Esophagus muscularis mucosa (tissue), 4 donors: ENCODE measurements around the gene GNS. TPM values are rescaled to one million over a fixed set of nuclear protein-coding genes. Genes with fewer than 3 reads are reported as not detected.
"Not testable (repeated sequence)": the region's sequence is repeated elsewhere in the genome, so short reads cannot be mapped to it uniquely, and the experiment has no call there.

Experiments
- DNase-seq: peaks from one replicate; pipeline ENCODE4 v3.0.0-alpha.2; 2017; ENCODE audit errors: extremely low spot score
- H3K27ac ChIP-seq, 4 donors: fragments of 200-600 bp; sonication (generic); replicated peaks in 1 of 4; 1 replicate in 3 of 4; 2 replicates in 1 of 4; pipeline ENCODE4 v1.5.1; 2016 to 2019; ENCODE audit warnings: mild to moderate bottlenecking in 1 of 4
- H3K27me3 ChIP-seq, 4 donors: fragments of 200-600 bp; sonication (generic); one replicate each; pipeline versions ENCODE4 v1.5.1 to v1.6.0; 2016 to 2019
- H3K36me3 ChIP-seq, 4 donors: fragments of 200-600 bp; sonication (generic); one replicate each; pipeline ENCODE4 v1.5.1; 2016 to 2019
- H3K4me1 ChIP-seq, 4 donors: fragments of 200-600 bp; sonication (generic); one replicate each; pipeline ENCODE4 v1.5.1; 2016 to 2019
- H3K4me3 ChIP-seq, 4 donors: fragments of 200-600 bp; sonication (generic); 1 replicate in 2 of 4; 2 replicates in 2 of 4; pipeline ENCODE4 v1.5.1; 2016 to 2019; ENCODE audit warnings: mild to moderate bottlenecking in 4 of 4, moderate library complexity in 1 of 4
- H3K9me3 ChIP-seq, 4 donors: fragments of 200-600 bp; sonication (generic); 1 replicate in 3 of 4; 2 replicates in 1 of 4; pipeline ENCODE4 v1.5.1; 2016 to 2019
- CTCF ChIP-seq, 3 experiments: fragments of 200-600 bp in 2 of 3; fragments of 450-650 bp in 1 of 3; sonication (generic) in 2 of 3; IDR thresholded peaks; one replicate each; pipeline ENCODE4 v1.5.1; 2017 to 2019; ENCODE audit warnings: antibody characterized with exemption in 3 of 3, mild to moderate bottlenecking in 2 of 3, moderate library complexity in 1 of 3
- EP300 ChIP-seq: sonication (generic); formaldehyde crosslinking; IDR thresholded peaks from one replicate; pipeline ENCODE4 v1.6.1; 2017; ENCODE audit warnings: antibody characterized with exemption
- POLR2A ChIP-seq: fragments of 450-650 bp; IDR thresholded peaks from one replicate; pipeline ENCODE4 v1.6.1; 2017; ENCODE audit warnings: antibody characterized with exemption, moderate library complexity, mild to moderate bottlenecking, low read depth
- POLR2AphosphoS5 ChIP-seq, 2 donors: sonication (generic); formaldehyde crosslinking; IDR thresholded peaks; one replicate each; pipeline ENCODE4 v1.6.1; 2017; ENCODE audit warnings: antibody characterized with exemption in 2 of 2
- WGBS: methylation state at CpG from one replicate; pipeline ENCODE4 v1.1.5; 2018; 5-methylcytosine and 5-hydroxymethylcytosine counted together
- intact Hi-C: fragments of 100-400 bp; cut with DNase I; formaldehyde crosslinking; loops from one replicate; pipeline ENCODE4 v1.15.1; 2023
- total RNA-seq, 4 donors: library from RNA; depleted of rRNA; stranded (reverse); fragments of >200 nt; gene quantifications; one replicate each; pipeline versions ENCODE4 v1.1.0 to v1.2.1, GENCODE V29; 2016

Gene GNS
- total RNA-seq, 4 donors from 2014 or later = 71.0 to 92.9 (median 89.9) TPM

- WGBS = 40% methylated on average over 8 of the region's 8 CpGs
- H3K36me3 ChIP-seq, H3K4me1 ChIP-seq, intact Hi-C loops, H3K27ac ChIP-seq, H3K9me3 ChIP-seq, DNase-seq, H3K4me3 ChIP-seq: not testable (repeated sequence)
- peak; percentile 61 to 77 (median 70) for TF ChIP-seq CTCF (IDR thresholded peaks at IDR 0.05)
- H3K27me3 ChIP-seq = peaks cover 0 to 17% (median 0%) of the 10 kb centered on the region in 4 donors
Measured at GRCh38 chr12:64802180-64802775, 43.1 kb upstream of the GNS start.

GRCh38 chr12:64801381-64801780, 42.2 kb upstream of the GNS start:
- DNase-seq = no peak
- peaks cover 0 to 17% (median 0%) of the 10 kb centered on the region in 4 donors for H3K27me3 ChIP-seq
- 70% methylated on average over 2 of the region's 2 CpGs for WGBS
- no peaks in the 10 kb centered on the region for H3K4me1 ChIP-seq
- no peak overlapping the region for H3K27ac ChIP-seq
- intact Hi-C loops = no loop called here
- no peaks in the 10 kb centered on the region for H3K9me3 ChIP-seq
- TF ChIP-seq EP300 (no peak), POLR2AphosphoS5 (IDR thresholded peaks at IDR 0.05) (no peak), CTCF (IDR thresholded peaks at IDR 0.05) (no peak), POLR2A (no peak)
- no peaks in the 10 kb centered on the region for H3K36me3 ChIP-seq
- no peak overlapping the region for H3K4me3 ChIP-seq

GRCh38 chr12:64800640-64801039, 41.4 kb upstream of the GNS start:
- H3K36me3 ChIP-seq = no peaks in the 10 kb centered on the region
- no peaks in the 10 kb centered on the region for H3K9me3 ChIP-seq
- peaks cover 0 to 17% (median 0%) of the 10 kb centered on the region in 4 donors for H3K27me3 ChIP-seq
- no peak for TF ChIP-seq POLR2AphosphoS5 (IDR thresholded peaks at IDR 0.05)
- TF ChIP-seq POLR2A = no peak
- TF ChIP-seq CTCF (IDR thresholded peaks at IDR 0.05) = no peak
- TF ChIP-seq EP300 = no peak
- no peak for DNase-seq
- no peak overlapping the region for H3K4me3 ChIP-seq
- 77% methylated on average over 5 of the region's 5 CpGs for WGBS
- intact Hi-C loops = no loop called here
- no peak overlapping the region for H3K27ac ChIP-seq
- H3K4me1 ChIP-seq = no peaks in the 10 kb centered on the region

- Histone ChIP-seq H3K4me1 (no peaks in the 10 kb centered on the region), H3K9me3 (no peaks in the 10 kb centered on the region), H3K27ac (no peak overlapping the region), H3K27me3 (peaks cover 0 to 7% (median 0%) of the 10 kb centered on the region in 4 donors), H3K36me3 (no peaks in the 10 kb centered on the region), H3K4me3 (no peak overlapping the region)
- no peak for DNase-seq
- TF ChIP-seq POLR2A (no peak), POLR2AphosphoS5 (IDR thresholded peaks at IDR 0.05) (no peak), CTCF (IDR thresholded peaks at IDR 0.05) (no peak)
- intact Hi-C loops = no loop called here
Measured at GRCh38 chr12:64798165-64798564, 39.0 kb upstream of the GNS start.

- no peaks in the 10 kb centered on the region for H3K36me3 ChIP-seq
- H3K27me3 ChIP-seq = peaks cover 0 to 7% (median 0%) of the 10 kb centered on the region in 4 donors
- no peaks in the 10 kb centered on the region for H3K9me3 ChIP-seq
- H3K4me3 ChIP-seq = no peak overlapping the region
- TF ChIP-seq EP300 = no peak
- TF ChIP-seq POLR2A = no peak
- no peak for TF ChIP-seq CTCF (IDR thresholded peaks at IDR 0.05)
- TF ChIP-seq POLR2AphosphoS5 (IDR thresholded peaks at IDR 0.05) = no peak
- H3K27ac ChIP-seq = no peak overlapping the region
- intact Hi-C loops = no loop called here
- 77% methylated on average over 1 of the region's 1 CpG for WGBS
- H3K4me1 ChIP-seq = no peaks in the 10 kb centered on the region
- DNase-seq = no peak
Measured at GRCh38 chr12:64797156-64797555, 38.0 kb upstream of the GNS start.
